HG03575 (cell line): ENCODE measurements around the gene COMP.
"Not testable (repeated sequence)": the region's sequence is repeated elsewhere in the genome, so short reads cannot be mapped to it uniquely, and the experiment has no call there.

Experiments
- ATAC-seq: cut with Tn5 transposase; IDR thresholded peaks from one replicate; pipeline ENCODE4 v1.9.1; 2021; ENCODE audit not compliant: unreplicated experiment, insufficient number of reproducible peaks, low FRiP score; ENCODE audit errors: extremely low read depth

Gene COMP

DNA sequence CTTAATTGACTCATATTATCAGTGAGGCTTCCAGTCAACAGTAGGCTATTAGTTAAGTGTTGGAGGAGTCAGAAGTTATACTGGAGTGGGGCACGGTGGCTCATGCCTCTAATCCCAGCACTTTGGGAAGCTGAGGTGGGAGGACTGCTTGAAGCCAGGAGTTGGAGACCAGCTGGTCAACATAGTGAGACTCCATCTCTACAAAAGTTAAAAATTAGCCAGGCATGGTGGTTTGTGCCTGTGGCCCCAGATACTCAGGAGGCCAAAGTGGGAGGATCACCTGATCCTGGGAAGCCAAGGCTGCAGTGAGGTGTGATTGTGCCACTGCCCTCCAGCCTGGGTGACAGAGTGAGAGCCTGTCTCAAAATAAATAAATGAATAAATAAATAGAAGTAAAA lies 53.2 kb downstream of the COMP start:
- no peak for ATAC-seq

DNA sequence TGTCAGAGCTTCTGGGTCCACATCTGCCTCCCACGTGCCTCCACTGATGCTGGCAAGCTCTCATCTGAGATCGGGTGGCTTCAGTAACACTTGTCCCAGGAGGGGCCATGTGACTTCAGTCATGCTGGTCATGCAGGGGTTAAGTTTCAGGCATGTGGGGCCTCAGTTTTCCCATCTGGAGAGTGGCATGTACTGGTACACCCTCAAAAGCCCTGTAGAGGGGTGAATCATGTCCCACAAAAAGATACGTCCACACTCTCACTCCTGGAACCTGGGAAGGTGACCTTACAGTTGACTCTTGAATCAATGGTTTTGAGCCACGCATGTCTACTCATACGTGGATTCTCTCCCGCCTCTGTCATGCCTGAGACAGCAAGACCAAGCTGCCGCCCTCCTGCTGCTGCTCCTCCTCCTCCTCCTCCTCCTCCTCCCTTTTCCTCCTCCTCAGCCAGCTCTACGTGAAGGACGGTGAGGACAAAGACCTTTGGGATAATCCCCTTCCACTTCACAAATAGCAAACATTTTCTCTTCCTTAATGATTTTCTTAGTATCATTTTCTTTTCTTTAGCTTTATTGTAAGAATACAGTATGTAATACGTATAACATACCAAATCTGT lies 53.7 kb downstream of the COMP start:
- ATAC-seq: no peak

DNA sequence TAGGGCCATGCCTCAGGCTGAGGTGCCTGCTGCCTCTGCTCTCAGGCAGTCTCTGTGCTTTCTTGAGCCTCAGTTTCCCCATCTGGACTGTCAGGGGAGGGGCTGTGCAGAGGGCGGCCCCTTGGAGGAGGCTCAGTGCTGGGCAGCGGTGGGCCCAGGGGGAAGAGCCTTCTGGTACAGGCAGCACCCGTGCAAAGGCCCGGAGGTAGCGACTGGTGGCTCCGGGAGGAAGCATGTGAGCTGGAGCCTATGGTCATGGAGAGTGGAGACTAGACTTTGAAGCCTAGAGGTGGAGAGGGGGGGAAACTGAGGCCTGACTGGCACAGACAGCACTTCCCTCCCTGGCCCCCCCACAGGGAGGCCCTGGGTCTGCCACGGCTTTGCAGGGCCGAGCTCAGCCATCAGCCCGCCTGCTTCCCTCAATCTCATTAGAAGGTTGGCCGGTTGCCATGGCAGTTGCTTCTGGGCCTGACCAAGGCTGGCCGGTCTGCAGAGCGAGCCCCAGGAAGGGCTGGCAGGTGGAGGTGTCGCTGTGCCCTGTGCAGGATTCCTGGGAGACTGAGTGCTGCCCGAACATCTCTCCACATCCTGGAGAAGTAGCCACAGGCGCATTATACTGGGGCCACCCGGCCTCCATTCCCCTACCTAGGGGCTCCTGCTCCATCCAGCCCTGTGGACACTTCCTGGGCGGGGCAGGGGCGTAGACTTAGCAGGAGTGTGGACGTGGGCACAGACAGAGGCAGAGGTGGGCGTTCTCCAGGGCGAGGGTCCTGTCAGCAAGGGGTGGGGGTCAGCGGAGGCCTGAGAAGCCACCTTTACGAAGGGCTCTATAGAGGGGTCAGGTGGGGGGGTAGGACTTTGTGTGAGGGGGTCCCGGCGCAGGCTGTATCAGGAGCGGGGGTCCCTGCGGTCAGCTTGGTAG lies 54.4 kb downstream of the COMP start:
- no peak for ATAC-seq

DNA sequence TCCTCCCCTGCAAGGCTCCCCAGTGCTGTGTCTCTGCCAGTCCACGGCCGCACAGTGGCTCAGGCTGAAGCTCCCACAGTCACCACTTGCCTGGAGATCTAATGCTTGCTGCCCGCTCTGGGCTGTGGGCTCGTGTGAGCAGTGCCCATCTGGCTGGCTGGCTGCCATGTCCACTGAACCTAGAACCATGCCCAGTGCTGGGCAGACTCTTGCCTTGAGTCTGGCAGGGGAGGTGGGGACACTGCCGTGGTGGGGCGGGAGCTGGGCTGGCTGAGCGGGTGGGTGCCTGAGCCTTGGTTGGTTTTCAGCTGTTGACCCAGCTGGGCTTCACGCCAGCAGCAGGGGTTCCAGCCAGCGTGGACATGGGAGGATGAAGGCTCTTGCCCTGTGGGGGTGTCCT lies 55.4 kb downstream of the COMP start:
- ATAC-seq: no peak

DNA sequence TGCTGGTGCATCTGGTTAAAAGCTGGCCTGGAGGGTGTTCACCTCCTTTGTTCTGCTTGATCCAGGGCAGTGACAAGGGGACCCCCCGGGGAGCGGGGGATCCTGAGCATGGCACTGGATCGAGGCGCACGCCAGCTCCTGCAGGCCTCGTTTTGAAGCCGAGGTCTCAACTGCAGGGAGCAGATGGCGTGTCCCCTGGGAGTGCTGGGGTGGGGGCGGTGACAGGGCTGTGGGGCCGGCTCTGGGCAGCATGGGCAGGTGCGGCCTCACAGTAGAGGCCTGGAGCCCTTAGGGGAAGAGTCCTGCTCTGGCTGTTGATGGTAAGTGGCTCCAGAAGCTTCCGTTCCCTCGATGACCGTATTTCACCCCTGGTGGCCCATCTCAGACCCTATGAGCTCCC lies 55.8 kb downstream of the COMP start:
- no peak for ATAC-seq

DNA sequence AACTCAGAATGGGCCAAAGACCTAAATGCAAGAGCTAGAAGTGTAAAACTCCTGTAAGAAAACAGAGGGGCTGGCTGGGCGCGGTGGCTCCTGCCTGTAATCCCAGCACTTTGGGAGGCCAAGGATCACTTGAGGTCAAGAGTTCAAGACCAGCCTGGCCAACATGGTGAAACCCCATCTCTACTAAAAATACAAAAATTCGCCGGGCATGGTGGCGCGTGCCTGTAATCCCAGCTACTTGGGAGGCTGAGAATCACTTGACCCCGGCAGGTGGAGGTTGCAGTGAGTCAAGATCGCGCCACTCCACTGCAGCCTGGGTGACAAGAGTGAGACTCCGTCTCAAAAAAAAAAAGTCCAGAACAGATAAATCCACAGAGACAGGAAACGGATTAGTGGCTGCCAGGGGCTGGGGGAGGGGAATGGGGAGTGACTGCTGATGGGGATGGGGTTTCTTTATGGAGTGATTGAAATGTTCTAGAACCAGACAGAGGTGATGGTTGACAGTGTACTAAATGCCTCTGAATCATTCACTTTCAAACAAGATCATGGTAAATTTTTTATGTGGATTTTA lies 57.3 kb downstream of the COMP start:
- not testable (repeated sequence) for ATAC-seq

DNA sequence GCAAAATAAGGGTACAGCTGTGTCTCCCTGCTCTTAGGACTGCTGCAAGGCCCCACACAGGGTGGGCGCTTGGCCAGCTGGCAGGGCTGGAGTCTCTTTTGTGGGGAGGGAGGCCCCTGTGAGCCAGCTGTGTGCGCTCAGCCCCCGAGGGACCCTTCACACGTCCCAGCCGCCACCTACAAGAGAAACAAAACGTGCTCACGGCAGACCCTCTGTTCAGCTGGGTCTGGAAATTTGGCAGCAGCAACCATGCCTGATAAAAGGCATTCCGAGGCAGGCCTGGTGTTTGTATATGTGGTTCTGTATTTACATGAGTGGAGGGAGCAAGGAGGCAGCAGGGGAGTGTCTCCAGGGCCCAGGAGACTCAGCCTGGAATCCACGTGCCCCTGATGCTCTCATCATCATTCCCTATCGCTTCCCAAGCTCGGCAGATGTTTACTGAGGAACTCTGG lies 57.9 kb downstream of the COMP start:
- ATAC-seq: no peak
